IMR-90 (cell line): Measurements from ENCODE around the gene THEM4. TPM values are rescaled to one million over a fixed set of nuclear protein-coding genes. Genes with fewer than 3 reads are reported as not detected.
A peak's percentile ranks its signal among the peaks of the same experiment; 100 is the strongest.

Source experiments
- ATAC-seq: fragments of 200-7000 bp; cut with Tn5 transposase; 2 replicates; pipeline ENCODE4 v1.9.1; 2020; ENCODE audit warnings: low read depth, mild to moderate bottlenecking, moderate library complexity
- BruUV-seq: library from RNA; stranded (reverse); fragments of 400-500 nt; replicated peaks from 2 replicates; lab custom pipeline; 2021; lab: Mats Ljungman, UMichigan
- CTCF ChIA-PET: fragments of 300-600 bp; formaldehyde crosslinking; extraction: SDS; loops from one replicate; lab custom pipeline; 2021; ENCODE audit warnings: antibody characterized with exemption; lab: Yijun Ruan, JAX
- POLR2A ChIA-PET: fragments of 300-600 bp; sonication (Branson Sonifier 250); formaldehyde crosslinking; loops from one replicate; lab custom pipeline; 2022; ENCODE audit warnings: antibody characterized with exemption; ENCODE audit not compliant: unreplicated experiment; lab: Charles Lee
- DNase-seq: peaks from one replicate; pipeline ENCODE4 v3.0.0; 2013
- H2AFZ ChIP-seq: replicated peaks from 2 replicates; pipeline ENCODE3; 2013; ENCODE audit warnings: low read length, mild to moderate bottlenecking; ENCODE audit not compliant: poor library complexity
- H2AK5ac ChIP-seq: 2 replicates; pipeline ENCODE4 v1.6.1; 2013; ENCODE audit warnings: low read depth, low read length, inconsistent platforms
- H2AK9ac ChIP-seq: replicated peaks from 2 replicates; pipeline ENCODE3; 2013; ENCODE audit warnings: mild to moderate bottlenecking, low read depth, low read length, moderate library complexity; ENCODE audit not compliant: poor library complexity
- H2BK120ac ChIP-seq: 2 replicates; pipeline ENCODE4 v1.6.1; 2013; ENCODE audit warnings: low read depth, low read length, inconsistent platforms
- H2BK15ac ChIP-seq: 3 replicates; pipeline ENCODE4 v1.6.1; 2013; ENCODE audit warnings: low read depth, low read length, inconsistent platforms
- H2BK20ac ChIP-seq: 2 replicates; pipeline ENCODE4 v1.6.1; 2013; ENCODE audit warnings: low read depth, mild to moderate bottlenecking, inconsistent platforms, low read length, moderate library complexity
- H2BK5ac ChIP-seq: 2 replicates; pipeline ENCODE4 v1.6.1; 2013; ENCODE audit warnings: mild to moderate bottlenecking, low read depth, low read length, inconsistent platforms; ENCODE audit not compliant: poor library complexity, severe bottlenecking
- H3K14ac ChIP-seq: replicated peaks from 2 replicates; pipeline ENCODE4 v1.6.1; 2013; ENCODE audit warnings: low read depth, low read length, inconsistent platforms
- H3K18ac ChIP-seq: 2 replicates; pipeline ENCODE4 v1.6.1; 2013; ENCODE audit warnings: low read depth, low read length, control low read depth
- H3K23ac ChIP-seq: 2 replicates; pipeline ENCODE4 v1.6.1; 2013; ENCODE audit warnings: low read depth, low read length, inconsistent platforms
- H3K27ac ChIP-seq: 2 replicates; pipeline ENCODE4 v1.5.1; 2013; ENCODE audit warnings: mild to moderate bottlenecking, control low read depth, low read length; ENCODE audit not compliant: insufficient read depth
- H3K27me3 ChIP-seq: 2 replicates; pipeline ENCODE4 v1.6.1; 2013; ENCODE audit warnings: low read length; ENCODE audit not compliant: control insufficient read depth, insufficient read depth
- H3K36me3 ChIP-seq: 2 replicates; pipeline ENCODE4 v1.6.1; 2013; ENCODE audit warnings: low read length, mixed read lengths; ENCODE audit not compliant: control insufficient read depth, insufficient read depth
- H3K4ac ChIP-seq: 2 replicates; pipeline ENCODE4 v1.6.1; 2013; ENCODE audit warnings: low read depth, low read length, inconsistent platforms
- H3K4me1 ChIP-seq: 2 replicates; pipeline ENCODE4 v1.6.1; 2013; ENCODE audit warnings: low read length, mixed read lengths; ENCODE audit not compliant: control insufficient read depth, insufficient read depth
- H3K4me2 ChIP-seq: 2 replicates; pipeline ENCODE4 v1.6.1; 2013; ENCODE audit warnings: low read depth, mild to moderate bottlenecking, control low read depth, low read length, moderate library complexity
- H3K4me3 ChIP-seq: 2 replicates; pipeline ENCODE4 v1.5.1; 2013; ENCODE audit warnings: low read depth, mild to moderate bottlenecking, control low read depth, low read length, moderate library complexity; ENCODE audit not compliant: insufficient read depth
- H3K56ac ChIP-seq: 2 replicates; pipeline ENCODE4 v1.6.1; 2013; ENCODE audit warnings: low read length, inconsistent platforms; ENCODE audit not compliant: insufficient read depth; ENCODE audit errors: extremely low read depth
- H3K79me1 ChIP-seq, 2 experiments: 2 replicates each; pipeline ENCODE4 v1.6.1; 2013; ENCODE audit warnings: low read length in 2 of 2, inconsistent platforms in 1 of 2, low read depth in 1 of 2
- H3K9ac ChIP-seq: 2 replicates; pipeline ENCODE4 v1.6.1; 2013; ENCODE audit warnings: low read depth, low read length, control low read depth
- H3K9me1 ChIP-seq: 2 replicates; pipeline ENCODE4 v1.6.1; 2013; ENCODE audit warnings: low read length, inconsistent platforms; ENCODE audit not compliant: insufficient read depth
- H3K9me3 ChIP-seq: 2 replicates; pipeline ENCODE4 v1.6.1; 2013; ENCODE audit warnings: low read length; ENCODE audit not compliant: control insufficient read depth, insufficient read depth
- H4K20me1 ChIP-seq: 2 replicates; pipeline ENCODE4 v1.6.1; 2013; ENCODE audit warnings: low read length, inconsistent platforms; ENCODE audit not compliant: insufficient read depth
- H4K5ac ChIP-seq: 2 replicates; pipeline ENCODE4 v1.6.1; 2013; ENCODE audit warnings: mild to moderate bottlenecking, low read depth, low read length, control low read depth
- H4K8ac ChIP-seq, 2 experiments: 2 replicates each; pipeline ENCODE4 v1.6.1; 2013; ENCODE audit warnings: low read depth in 2 of 2, low read length in 2 of 2, control low read depth in 1 of 2, inconsistent platforms in 1 of 2
- H4K91ac ChIP-seq: 2 replicates; pipeline ENCODE4 v1.6.1; 2013; ENCODE audit warnings: low read depth, low read length, inconsistent platforms; ENCODE audit not compliant: insufficient read depth
- BHLHE40 ChIP-seq: fragments of 150-350 bp; IDR thresholded peaks from 2 replicates; pipeline ENCODE4 v1.6.1; 2016; ENCODE audit warnings: mild to moderate bottlenecking, low read depth, low read length
- FOS ChIP-seq: fragments of 150-350 bp; IDR thresholded peaks from 2 replicates; pipeline ENCODE4 v1.6.1; 2016; ENCODE audit warnings: low read depth, low read length
- MAFK ChIP-seq: IDR thresholded peaks from 2 replicates; pipeline ENCODE4 v1.6.1; 2012; ENCODE audit warnings: low read depth, low read length, improper control_type of control experiment
- MAZ ChIP-seq: IDR thresholded peaks from 2 replicates; pipeline ENCODE4 v1.6.1; 2012; ENCODE audit warnings: low read depth, mild to moderate bottlenecking, low read length, improper control_type of control experiment, moderate library complexity, borderline replicate concordance
- MXI1 ChIP-seq: IDR thresholded peaks from 2 replicates; pipeline ENCODE4 v1.6.1; 2012; ENCODE audit warnings: low read depth, mild to moderate bottlenecking, low read length, moderate library complexity, borderline replicate concordance
- NFE2L2 ChIP-seq: fragments of 150-350 bp; IDR thresholded peaks from 2 replicates; pipeline ENCODE4 v1.6.1; 2016; ENCODE audit warnings: low read depth, mild to moderate bottlenecking, low read length
- RCOR1 ChIP-seq: IDR thresholded peaks from 2 replicates; pipeline ENCODE4 v1.6.1; 2012; ENCODE audit warnings: mild to moderate bottlenecking, low read length, improper control_type of control experiment; ENCODE audit not compliant: insufficient replicate concordance
- RFX5 ChIP-seq: IDR thresholded peaks from 2 replicates; pipeline ENCODE4 v1.8.0; 2012; ENCODE audit warnings: low read depth, mild to moderate bottlenecking, low read length, moderate library complexity
- USF2 ChIP-seq: fragments of 150-350 bp; IDR thresholded peaks from 2 replicates; pipeline ENCODE4 v1.6.1; 2017; ENCODE audit warnings: mild to moderate bottlenecking, antibody characterized with exemption, low read length, low read depth
- WGBS, 2 experiments: methylation state at CpG; one replicate each; pipeline versions ENCODE4 v1.1.5 to v1.1.7; 2013; ENCODE audit warnings: missing lambda C conversion rate in 2 of 2; ENCODE audit not compliant: insufficient read length in 1 of 2; ENCODE audit errors: extremely low coverage in 2 of 2; 5-methylcytosine and 5-hydroxymethylcytosine counted together
- dilution Hi-C: fragments of 300-500 bp; cut with HindIII; formaldehyde crosslinking; loops from one replicate; pipeline ENCODE4 v1.14.3; 2018; ENCODE audit warnings: low sequenced_read_pairs; ENCODE audit not compliant: unreplicated experiment
- in situ Hi-C: fragments of 300-500 bp; cut with MboI; formaldehyde crosslinking; loops from 3 replicates; pipeline ENCODE4 v1.14.3; 2019; ENCODE audit warnings: low sequenced_read_pairs, inconsistent platforms, mixed read lengths
- intact Hi-C: fragments of 100-400 bp; cut with micrococcal nuclease; formaldehyde crosslinking; loops from 2 replicates; pipeline ENCODE4 v1.10.0; 2022
- polyA plus RNA-seq, 3 experiments: library from polyadenylated mRNA; depleted of rRNA; stranded (reverse); fragments of >200 nt; gene quantifications; 2 replicates each; pipeline ENCODE4 v1.2.3, GENCODE V29; 2012; ENCODE audit warnings: low replicate concordance in 1 of 3
- total RNA-seq: library from RNA; depleted of rRNA; stranded (reverse); fragments of >200 nt; gene quantifications from 2 replicates; pipeline ENCODE4 v1.2.3, GENCODE V29; 2012

The THEM4 gene
- total and polyA plus RNA-seq, 2 of the 4 experiments (the other 2 are of a cell fraction) = 7.3 to 15.7 TPM

- no peak overlapping the region for H3K27ac ChIP-seq
- TF ChIP-seq RFX5 (no peak), FOS (no peak), BHLHE40 (0 out of 2 replicates have a peak, but pooled peaks have one; percentile 17), MXI1 (no peak), RCOR1 (no peak), USF2 (no peak), MAFK (no peak), NFE2L2 (no peak), MAZ (no peak)
- no peak overlapping the region for H2BK15ac ChIP-seq
- CTCF ChIA-PET = no interaction called here
- H2BK120ac ChIP-seq = no peak overlapping the region
- no peak overlapping the region for H3K56ac ChIP-seq
- dilution Hi-C loops = no loop called here
- peak overlapping the region; percentile 16; the same call in 1 of the 2 replicates for H3K4me2 ChIP-seq
- no peak overlapping the region for H4K5ac ChIP-seq
- H2AFZ ChIP-seq = peak overlapping the region; percentile 86
- H3K4ac ChIP-seq = no peak overlapping the region
- peak overlapping the region; percentile 36 for H3K4me3 ChIP-seq
- H3K9me1 ChIP-seq = no peaks in the 10 kb centered on the region
- no peak overlapping the region for H3K9ac ChIP-seq
- no peaks in the 10 kb centered on the region; the same call in 1 of the 2 replicates for H3K4me1 ChIP-seq
- H3K36me3 ChIP-seq = no peaks in the 10 kb centered on the region
- no peak overlapping the region for H2AK9ac ChIP-seq
- intact Hi-C loops = loop anchor here (5.0 to 10.0 kb wide), 2 partner anchors 76 to 294 kb away; partner anchors contain the start of genes MRPL9 and TUFT1
- no peak overlapping the region for H2BK20ac ChIP-seq
- no peaks in the 10 kb centered on the region for H4K20me1 ChIP-seq
- peak; percentile 10 for DNase-seq
- no TSS peak for BruUV-seq
- H3K18ac ChIP-seq = no peak overlapping the region
- in situ Hi-C loops = no loop called here
- no peak overlapping the region for H3K23ac ChIP-seq
- POLR2A ChIA-PET = no interaction called here
- no peaks in the 10 kb centered on the region for H3K9me3 ChIP-seq
- no peak overlapping the region for H2BK5ac ChIP-seq
- 2% methylated on average over 66 of the region's 117 CpGs; no CpG with 5 or more reads in 1 of the 2 experiments for WGBS, 2 experiments
- H3K27me3 ChIP-seq = peaks cover 61% of the 10 kb centered on the region
- H4K91ac ChIP-seq = no peak overlapping the region
- ATAC-seq = peak; percentile 85
- no peak overlapping the region for H2AK5ac ChIP-seq
- no peak overlapping the region for H3K14ac ChIP-seq
- no peak overlapping the region for H4K8ac ChIP-seq
- H3K79me1 ChIP-seq = no peaks in the 10 kb centered on the region
Measured at GRCh38 chr1:151838222-151839081, 70.9 kb downstream of the THEM4 start.
